ENCODE results near the gene ALDH5A1. TPM values are rescaled to one million over a fixed set of nuclear protein-coding genes. Genes with fewer than 3 reads are reported as not detected.

The ALDH5A1 gene
- total and polyA plus RNA-seq, 2 of the 13 experiments (the other 11 are each of a cell fraction or from before 2014, with no cell fraction given) = 12.8 to 32.5 TPM

DNA sequence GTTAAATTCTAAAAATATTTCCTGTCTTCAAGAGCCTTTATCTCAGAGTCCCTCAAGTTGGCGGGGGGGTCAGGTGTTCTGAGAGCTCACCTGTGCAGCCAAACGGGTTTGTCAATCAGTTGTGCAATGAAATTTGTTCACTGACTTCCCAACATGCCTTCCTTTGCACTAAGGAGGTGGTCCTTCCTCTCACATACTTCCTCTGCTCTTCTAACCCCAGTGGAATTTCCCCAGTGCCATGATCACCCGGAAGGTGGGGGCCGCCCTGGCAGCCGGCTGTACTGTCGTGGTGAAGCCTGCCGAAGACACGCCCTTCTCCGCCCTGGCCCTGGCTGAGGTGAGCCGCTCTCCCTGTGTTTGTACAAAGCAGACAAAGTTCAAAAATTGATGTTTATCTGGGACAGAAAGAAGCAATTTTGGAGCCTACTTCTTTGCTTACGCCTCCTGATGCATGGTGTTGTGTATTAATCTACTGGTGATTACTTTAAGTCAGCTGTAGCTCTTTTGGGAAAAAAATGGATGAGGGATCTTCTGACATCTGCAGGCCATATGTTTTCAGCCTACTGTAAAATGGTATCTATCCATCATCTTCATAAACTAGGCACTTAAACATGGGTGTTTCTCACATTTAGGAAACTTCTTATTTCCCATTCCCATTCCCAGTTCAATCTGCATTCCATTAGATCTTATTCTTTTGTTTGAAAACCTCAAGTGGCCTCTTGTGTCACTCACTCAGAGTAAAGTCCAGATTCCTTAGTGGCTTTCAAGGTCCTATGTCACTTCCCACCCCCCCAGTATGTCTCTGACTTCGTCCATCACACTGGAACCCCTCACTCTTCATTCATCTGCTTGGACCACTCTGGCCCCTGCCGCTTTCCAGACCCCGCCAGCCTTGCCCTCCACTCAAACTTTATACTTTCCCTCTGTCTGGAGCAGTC lies 10.1 kb downstream of the ALDH5A1 start (continued):
- TF ChIP-seq E2F2 (CRISPR knock-in tag; IDR thresholded peaks at IDR 0.05; ENCODE audit: borderline replicate concordance) (no peak), ZNF292 (CRISPR knock-in tag; IDR thresholded peaks at IDR 0.05; ENCODE audit: borderline replicate concordance, low read depth) (peak; percentile 76; the same call in 1 of the 2 replicates), NR1H2 (CRISPR knock-in tag; IDR thresholded peaks at IDR 0.05; ENCODE audit: borderline replicate concordance, low read depth) (no peak), BORCS8-MEF2B (CRISPR knock-in tag; IDR thresholded peaks at IDR 0.05) (peak; percentile 51; the same call in 1 of the 2 replicates), POGZ (CRISPR knock-in tag; IDR thresholded peaks at IDR 0.05) (peak; percentile 94), ZNF781 (CRISPR knock-in tag; IDR thresholded peaks at IDR 0.05; ENCODE audit: borderline replicate concordance, not compliant biosample characterization) (peak; percentile 24), TMF1 (CRISPR knock-in tag; IDR thresholded peaks at IDR 0.05; ENCODE audit: low read depth) (no peak), RORA (CRISPR knock-in tag; IDR thresholded peaks at IDR 0.05) (no peak), CBX1 (IDR thresholded peaks at IDR 0.05; ENCODE audit: low read depth) (peak; percentile 34), ZNF101 (CRISPR knock-in tag; IDR thresholded peaks at IDR 0.05; ENCODE audit: borderline replicate concordance, low read depth) (no peak), ESRRA (CRISPR knock-in tag; IDR thresholded peaks at IDR 0.05; ENCODE audit: low read depth) (no peak), XRCC5 (optimal IDR thresholded peaks at IDR 0.05; ENCODE audit: low read length) (peak; percentile 93), ELF3 (CRISPR knock-in tag; IDR thresholded peaks at IDR 0.05) (peak; percentile 94), EHMT2 (IDR thresholded peaks at IDR 0.05; ENCODE audit: borderline replicate concordance, low read depth, low read length) (peak; percentile 47; the same call in 1 of the 2 replicates), NFE2 (CRISPR knock-in tag; IDR thresholded peaks at IDR 0.05) (no peak), NFAT5 (CRISPR knock-in tag; IDR thresholded peaks at IDR 0.05) (peak; percentile 55; the same call in 1 of the 2 replicates)
- TF ChIP-seq, protein P1, sequence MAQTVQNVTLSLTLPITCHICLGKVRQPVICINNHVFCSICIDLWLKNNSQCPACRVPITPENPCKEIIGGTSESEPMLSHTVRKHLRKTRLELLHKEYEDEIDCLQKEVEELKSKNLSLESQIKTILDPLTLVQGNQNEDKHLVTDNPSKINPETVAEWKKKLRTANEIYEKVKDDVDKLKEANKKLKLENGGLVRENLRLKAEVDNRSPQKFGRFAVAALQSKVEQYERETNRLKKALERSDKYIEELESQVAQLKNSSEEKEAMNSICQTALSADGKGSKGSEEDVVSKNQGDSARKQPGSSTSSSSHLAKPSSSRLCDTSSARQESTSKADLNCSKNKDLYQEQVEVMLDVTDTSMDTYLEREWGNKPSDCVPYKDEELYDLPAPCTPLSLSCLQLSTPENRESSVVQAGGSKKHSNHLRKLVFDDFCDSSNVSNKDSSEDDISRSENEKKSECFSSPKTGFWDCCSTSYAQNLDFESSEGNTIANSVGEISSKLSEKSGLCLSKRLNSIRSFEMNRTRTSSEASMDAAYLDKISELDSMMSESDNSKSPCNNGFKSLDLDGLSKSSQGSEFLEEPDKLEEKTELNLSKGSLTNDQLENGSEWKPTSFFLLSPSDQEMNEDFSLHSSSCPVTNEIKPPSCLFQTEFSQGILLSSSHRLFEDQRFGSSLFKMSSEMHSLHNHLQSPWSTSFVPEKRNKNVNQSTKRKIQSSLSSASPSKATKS (CRISPR knock-in tag; IDR thresholded peaks at IDR 0.05) = no peak
- TF ChIP-seq, protein P2, sequence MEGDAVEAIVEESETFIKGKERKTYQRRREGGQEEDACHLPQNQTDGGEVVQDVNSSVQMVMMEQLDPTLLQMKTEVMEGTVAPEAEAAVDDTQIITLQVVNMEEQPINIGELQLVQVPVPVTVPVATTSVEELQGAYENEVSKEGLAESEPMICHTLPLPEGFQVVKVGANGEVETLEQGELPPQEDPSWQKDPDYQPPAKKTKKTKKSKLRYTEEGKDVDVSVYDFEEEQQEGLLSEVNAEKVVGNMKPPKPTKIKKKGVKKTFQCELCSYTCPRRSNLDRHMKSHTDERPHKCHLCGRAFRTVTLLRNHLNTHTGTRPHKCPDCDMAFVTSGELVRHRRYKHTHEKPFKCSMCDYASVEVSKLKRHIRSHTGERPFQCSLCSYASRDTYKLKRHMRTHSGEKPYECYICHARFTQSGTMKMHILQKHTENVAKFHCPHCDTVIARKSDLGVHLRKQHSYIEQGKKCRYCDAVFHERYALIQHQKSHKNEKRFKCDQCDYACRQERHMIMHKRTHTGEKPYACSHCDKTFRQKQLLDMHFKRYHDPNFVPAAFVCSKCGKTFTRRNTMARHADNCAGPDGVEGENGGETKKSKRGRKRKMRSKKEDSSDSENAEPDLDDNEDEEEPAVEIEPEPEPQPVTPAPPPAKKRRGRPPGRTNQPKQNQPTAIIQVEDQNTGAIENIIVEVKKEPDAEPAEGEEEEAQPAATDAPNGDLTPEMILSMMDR (CRISPR knock-in tag; IDR thresholded peaks at IDR 0.05) = 0 out of 2 replicates have a peak, but pooled peaks have one; percentile 28

Measured in HepG2 (cell line).